Gastroesophageal sphincter (tissue), 4 donors: ENCODE results near the gene PTPN14. TPM values are rescaled to one million over a fixed set of nuclear protein-coding genes. Genes with fewer than 3 reads are reported as not detected.
A peak's percentile ranks its signal among the peaks of the same experiment; 100 is the strongest.

Experiments
- ATAC-seq: fragments of 150-250 bp; one replicate; pipeline ENCODE4 v1.9.1; 2016; ENCODE audit warnings: mild to moderate bottlenecking, moderate library complexity
- H3K27ac ChIP-seq, 4 donors: fragments of 200-600 bp; sonication (generic) in 3 of 4; 1 replicate in 3 of 4; 2 replicates in 1 of 4; pipeline ENCODE4 v1.5.1; 2016 to 2019
- H3K27me3 ChIP-seq: fragments of 200-600 bp; sonication (generic); one replicate; pipeline ENCODE4 v1.5.1; 2019
- H3K36me3 ChIP-seq, 2 donors: fragments of 200-600 bp; sonication (generic); one replicate each; pipeline ENCODE4 v1.5.1; 2019; ENCODE audit warnings: control low read depth in 1 of 2
- H3K4me1 ChIP-seq, 3 donors: fragments of 200-600 bp; sonication (generic); 1 replicate in 2 of 3; 2 replicates in 1 of 3; pipeline ENCODE4 v1.5.1; 2016 to 2019; ENCODE audit warnings: control low read depth in 2 of 3
- H3K4me3 ChIP-seq, 2 donors: fragments of 200-600 bp; sonication (generic); one replicate each; pipeline ENCODE4 v1.5.1; 2019; ENCODE audit warnings: mild to moderate bottlenecking in 1 of 2, moderate library complexity in 1 of 2
- H3K9me3 ChIP-seq, 3 donors: fragments of 200-600 bp; sonication (generic); one replicate each; pipeline ENCODE4 v1.5.1; 2017 to 2019; ENCODE audit warnings: control low read depth in 2 of 3
- EP300 ChIP-seq: sonication (generic); formaldehyde crosslinking; IDR thresholded peaks from one replicate; pipeline ENCODE4 v1.6.1; 2017; ENCODE audit warnings: antibody characterized with exemption, mild to moderate bottlenecking
- POLR2A ChIP-seq, 2 donors: fragments of 450-650 bp; IDR thresholded peaks; one replicate each; pipeline ENCODE4 v1.6.1; 2017; ENCODE audit warnings: antibody characterized with exemption in 2 of 2, mild to moderate bottlenecking in 2 of 2, moderate library complexity in 1 of 2
- POLR2AphosphoS5 ChIP-seq: sonication (generic); formaldehyde crosslinking; IDR thresholded peaks from one replicate; pipeline ENCODE4 v1.6.1; 2017; ENCODE audit warnings: antibody characterized with exemption
- WGBS, 2 donors: methylation state at CpG; one replicate each; pipeline ENCODE4 v1.1.5; 2018; ENCODE audit warnings: low coverage in 1 of 2; 5-methylcytosine and 5-hydroxymethylcytosine counted together
- total RNA-seq, 4 donors: library from RNA; depleted of rRNA; stranded (reverse); fragments of >200 nt; gene quantifications; one replicate each; pipeline ENCODE4 v1.1.0, GENCODE V29; 2016
- TF ChIP-seq, protein P1 (sequence below), 4 experiments: fragments of 200-600 bp in 2 of 4; fragments of 450-650 bp in 2 of 4; sonication (generic) in 1 of 4; IDR thresholded peaks; one replicate each; pipeline ENCODE4 v1.5.1; 2017 to 2019; ENCODE audit warnings: antibody characterized with exemption in 4 of 4, mild to moderate bottlenecking in 2 of 4, moderate library complexity in 2 of 4

The PTPN14 gene
- total RNA-seq, 4 donors from 2014 or later: 38.9 to 96.8 (median 75.4) TPM

DNA sequence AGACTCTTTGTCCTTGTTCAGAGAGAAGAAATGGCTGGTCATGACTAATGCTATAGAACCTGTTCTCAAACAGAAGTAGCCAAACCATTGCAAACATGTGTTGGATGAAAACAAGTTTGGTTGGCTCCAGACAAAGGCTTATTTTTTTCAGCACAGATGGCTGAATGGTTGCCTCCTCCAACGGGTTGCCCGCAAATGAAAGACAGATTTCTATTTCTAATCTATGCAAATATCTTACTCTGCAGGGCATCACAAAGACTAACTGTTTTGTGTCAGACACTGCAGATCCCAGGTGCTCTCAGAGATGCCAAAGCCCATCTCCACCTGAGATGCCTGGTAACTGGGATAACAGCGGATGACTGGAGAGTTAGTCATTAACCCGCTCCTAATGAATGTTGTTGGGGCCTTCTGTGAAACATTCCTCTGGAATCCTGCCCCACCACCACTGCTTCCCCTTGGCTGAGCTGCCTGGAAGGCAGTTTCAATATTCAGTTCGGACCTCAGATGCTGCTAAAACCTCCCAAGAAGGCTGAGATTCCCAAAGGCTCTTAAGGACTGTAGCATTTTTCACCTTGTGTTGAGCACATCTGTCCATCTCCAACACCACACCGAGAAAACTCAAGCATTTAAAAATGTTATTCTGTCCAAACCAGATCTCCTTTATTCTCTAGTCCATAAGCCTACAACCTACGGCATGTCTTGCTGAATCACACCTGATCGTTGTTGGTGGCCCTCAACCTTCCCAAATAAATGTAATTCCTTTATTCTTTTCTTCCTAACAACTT, 104.4 kb downstream of the PTPN14 start:
- Histone ChIP-seq H3K27ac (peak overlapping the region; percentile 29 to 70 (median 59)), H3K9me3 (no peaks in the 10 kb centered on the region), H3K4me1 (peaks cover 9 to 43% (median 16%) of the 10 kb centered on the region in 3 donors), H3K36me3 (peaks cover 0 to 10% of the 10 kb centered on the region in 2 donors), H3K4me3 (no peak overlapping the region), H3K27me3 (no peaks in the 10 kb centered on the region)
- TF ChIP-seq POLR2AphosphoS5 (peak; percentile 7), POLR2A (IDR thresholded peaks at IDR 0.05) (no peak)
- 28 to 50% methylated on average over 6 to 7 of the region's 8 CpGs for WGBS, 2 donors
- peak; percentile 27 for ATAC-seq

DNA sequence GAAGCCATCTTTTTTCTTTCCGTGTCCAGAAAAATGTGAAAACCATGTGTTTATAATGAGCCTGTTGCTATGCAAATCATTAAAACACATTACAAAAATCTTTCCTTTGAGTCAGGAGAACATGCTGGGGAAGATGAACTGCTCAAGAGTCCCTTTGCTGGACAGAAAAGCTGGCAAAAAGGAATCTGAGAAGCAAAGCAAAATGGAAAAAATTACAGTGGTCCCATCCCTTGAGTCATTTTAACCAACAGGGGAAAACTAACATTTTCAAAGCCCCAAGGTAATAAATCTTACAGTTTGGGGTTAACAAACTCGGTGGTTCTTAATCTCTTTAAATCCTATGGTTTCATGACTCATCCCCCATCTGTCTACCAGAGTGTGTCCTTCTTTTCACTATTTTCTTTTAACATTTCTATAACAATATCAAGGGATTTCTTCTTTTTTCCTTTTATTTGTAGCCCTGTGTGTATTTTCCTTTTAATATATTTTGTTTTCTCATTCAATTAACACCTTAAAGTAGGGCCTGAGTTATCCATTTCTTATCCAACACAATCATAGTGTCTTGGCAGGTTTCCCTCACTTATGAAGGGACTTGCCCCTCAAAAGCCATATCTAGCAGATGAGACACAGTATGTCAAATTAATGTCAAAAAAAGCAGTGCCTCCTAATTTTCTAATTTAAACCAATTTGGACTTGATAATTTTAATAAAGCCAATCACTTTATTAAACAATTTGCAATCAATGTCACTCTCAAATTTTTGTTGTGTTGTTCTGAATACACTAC, 105.4 kb downstream of the PTPN14 start:
- peaks cover 9 to 47% (median 16%) of the 10 kb centered on the region in 3 donors for H3K4me1 ChIP-seq
- H3K27me3 ChIP-seq: no peaks in the 10 kb centered on the region
- peak overlapping the region; percentile 54 to 71 (median 70) for H3K27ac ChIP-seq
- no peaks in the 10 kb centered on the region for H3K9me3 ChIP-seq
- TF ChIP-seq EP300 (no peak), POLR2AphosphoS5 (peak; percentile 29), POLR2A (IDR thresholded peaks at IDR 0.05) (no peak)
- TF ChIP-seq, protein P1, sequence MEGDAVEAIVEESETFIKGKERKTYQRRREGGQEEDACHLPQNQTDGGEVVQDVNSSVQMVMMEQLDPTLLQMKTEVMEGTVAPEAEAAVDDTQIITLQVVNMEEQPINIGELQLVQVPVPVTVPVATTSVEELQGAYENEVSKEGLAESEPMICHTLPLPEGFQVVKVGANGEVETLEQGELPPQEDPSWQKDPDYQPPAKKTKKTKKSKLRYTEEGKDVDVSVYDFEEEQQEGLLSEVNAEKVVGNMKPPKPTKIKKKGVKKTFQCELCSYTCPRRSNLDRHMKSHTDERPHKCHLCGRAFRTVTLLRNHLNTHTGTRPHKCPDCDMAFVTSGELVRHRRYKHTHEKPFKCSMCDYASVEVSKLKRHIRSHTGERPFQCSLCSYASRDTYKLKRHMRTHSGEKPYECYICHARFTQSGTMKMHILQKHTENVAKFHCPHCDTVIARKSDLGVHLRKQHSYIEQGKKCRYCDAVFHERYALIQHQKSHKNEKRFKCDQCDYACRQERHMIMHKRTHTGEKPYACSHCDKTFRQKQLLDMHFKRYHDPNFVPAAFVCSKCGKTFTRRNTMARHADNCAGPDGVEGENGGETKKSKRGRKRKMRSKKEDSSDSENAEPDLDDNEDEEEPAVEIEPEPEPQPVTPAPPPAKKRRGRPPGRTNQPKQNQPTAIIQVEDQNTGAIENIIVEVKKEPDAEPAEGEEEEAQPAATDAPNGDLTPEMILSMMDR (IDR thresholded peaks at IDR 0.05): no peak
- H3K4me3 ChIP-seq: no peak overlapping the region
- ATAC-seq: peak; percentile 52
- WGBS, 2 donors: 0 to 9% methylated on average over 1 to 2 of the region's 2 CpGs
- peaks cover 0 to 7% of the 10 kb centered on the region in 2 donors for H3K36me3 ChIP-seq

DNA sequence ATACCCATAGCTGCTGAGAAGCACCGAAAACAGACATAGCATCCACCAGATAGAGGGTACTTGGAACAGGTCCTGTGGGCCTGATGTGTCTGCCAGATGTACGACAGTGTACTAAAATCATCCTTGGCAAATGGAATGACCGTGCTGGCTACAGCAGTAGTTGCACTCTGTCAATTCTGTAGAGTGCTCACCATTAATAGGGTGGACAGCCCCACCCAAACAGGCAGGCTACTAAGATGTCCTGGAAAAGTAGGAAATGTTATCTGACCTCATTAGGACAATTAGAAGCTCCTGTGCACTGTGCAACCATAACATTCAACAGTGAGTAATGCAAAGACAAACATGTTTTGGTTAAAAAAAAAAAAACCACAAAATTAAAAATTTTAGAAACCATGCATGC, 106.2 kb downstream of the PTPN14 start:
- Histone ChIP-seq H3K4me3 (no peak overlapping the region), H3K27ac (peak overlapping the region in 3 of 4 donors; percentile 7 to 70 (median 67)), H3K4me1 (peaks cover 9 to 55% (median 16%) of the 10 kb centered on the region in 3 donors), H3K9me3 (no peaks in the 10 kb centered on the region), H3K36me3 (no peaks in the 10 kb centered on the region), H3K27me3 (no peaks in the 10 kb centered on the region)
- TF ChIP-seq POLR2A (IDR thresholded peaks at IDR 0.05) (no peak), EP300 (no peak), POLR2AphosphoS5 (no peak)
- TF ChIP-seq, protein P1 (IDR thresholded peaks at IDR 0.05): no peak
- 23 to 60% methylated on average over 1 to 3 of the region's 3 CpGs for WGBS, 2 donors
- no peak for ATAC-seq

DNA sequence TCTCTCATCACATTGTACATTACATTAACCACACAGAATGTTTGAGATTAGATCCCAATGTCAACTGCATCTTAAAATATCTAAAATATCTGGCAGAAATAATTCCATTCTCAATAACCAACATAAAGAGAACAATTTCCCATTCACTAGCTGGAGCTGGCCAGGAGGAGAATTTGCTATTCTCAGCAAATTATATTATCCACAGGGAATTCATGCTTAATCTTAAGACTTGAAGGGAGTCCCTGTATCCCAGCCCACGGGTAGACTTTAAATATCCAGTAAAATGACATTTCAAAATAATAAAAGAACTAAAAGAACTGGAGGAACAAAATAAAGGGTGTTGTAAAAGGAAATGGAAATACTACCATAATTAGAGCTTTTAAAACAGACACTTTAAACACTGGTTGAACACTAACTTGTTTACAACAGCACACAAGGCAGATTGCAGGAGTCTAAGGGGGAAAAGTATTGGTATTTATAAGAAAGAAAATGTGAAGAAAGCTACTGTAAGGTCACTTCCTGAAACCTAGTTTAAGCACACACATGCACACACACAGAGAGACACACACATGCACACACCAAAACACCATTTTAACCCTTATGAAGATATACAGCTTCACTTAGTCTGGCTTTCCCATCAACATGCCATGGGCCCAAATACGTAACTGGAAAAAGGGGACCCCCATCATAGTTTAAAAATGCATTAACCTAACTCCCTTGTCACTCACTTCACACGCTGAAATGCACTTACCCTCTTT, 107.0 kb downstream of the PTPN14 start:
- ATAC-seq: no peak
- no peaks in the 10 kb centered on the region for H3K9me3 ChIP-seq
- 52 to 53% methylated on average over 2 to 3 of the region's 3 CpGs for WGBS, 2 donors
- peak overlapping the region in 2 of 4 donors; percentile 67 to 70 for H3K27ac ChIP-seq
- TF ChIP-seq POLR2A (IDR thresholded peaks at IDR 0.05) (no peak), EP300 (no peak), POLR2AphosphoS5 (no peak)
- TF ChIP-seq, protein P1 (IDR thresholded peaks at IDR 0.05): no peak
- no peaks in the 10 kb centered on the region for H3K27me3 ChIP-seq
- no peak overlapping the region for H3K4me3 ChIP-seq
- no peaks in the 10 kb centered on the region for H3K36me3 ChIP-seq
- H3K4me1 ChIP-seq: peaks cover 9 to 63% (median 20%) of the 10 kb centered on the region in 3 donors

DNA sequence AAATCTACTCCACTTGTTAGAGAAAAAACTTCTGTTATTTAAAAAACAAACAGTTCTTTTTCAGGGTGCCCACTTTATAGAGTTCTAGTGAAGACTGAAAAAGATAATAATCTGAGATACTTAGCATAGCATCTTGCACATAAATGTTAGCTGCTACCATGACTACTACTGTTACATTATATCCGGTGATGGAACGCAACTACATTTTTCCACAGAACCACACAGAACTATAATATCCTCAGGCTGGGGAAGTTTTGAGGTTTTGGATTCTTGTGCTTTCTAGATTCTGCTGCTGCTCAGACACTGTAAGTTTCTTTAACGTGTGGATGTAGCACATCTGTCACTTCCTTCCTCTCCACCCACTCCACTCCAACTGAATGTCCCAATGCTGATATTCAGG, 110.3 kb downstream of the PTPN14 start:
- Histone ChIP-seq H3K27me3 (no peaks in the 10 kb centered on the region), H3K9me3 (no peaks in the 10 kb centered on the region), H3K4me1 (peaks cover 5 to 49% (median 14%) of the 10 kb centered on the region in 3 donors), H3K36me3 (no peaks in the 10 kb centered on the region), H3K4me3 (no peak overlapping the region), H3K27ac (no peak overlapping the region)
- ATAC-seq: no peak
- TF ChIP-seq EP300: no peak
- TF ChIP-seq, protein P1 (IDR thresholded peaks at IDR 0.05): no peak
- TF ChIP-seq POLR2AphosphoS5: no peak
- no peak for TF ChIP-seq POLR2A (IDR thresholded peaks at IDR 0.05)
- WGBS, 2 donors: 36 to 50% methylated on average over 2 to 3 of the region's 3 CpGs
